ENCODE measurements around the gene TAS2R40.
"Not testable (repeated sequence)": the region's sequence is repeated elsewhere in the genome, so short reads cannot be mapped to it uniquely, and the experiment has no call there.

- TF ChIP-seq EZH2 (IDR thresholded peaks at IDR 0.05; ENCODE audit: borderline replicate concordance, low read depth, low read length, severe bottlenecking); MAX (IDR thresholded peaks at IDR 0.05; ENCODE audit: insufficient read depth, insufficient read length): not testable (repeated sequence)
- TF ChIP-seq, protein P1, sequence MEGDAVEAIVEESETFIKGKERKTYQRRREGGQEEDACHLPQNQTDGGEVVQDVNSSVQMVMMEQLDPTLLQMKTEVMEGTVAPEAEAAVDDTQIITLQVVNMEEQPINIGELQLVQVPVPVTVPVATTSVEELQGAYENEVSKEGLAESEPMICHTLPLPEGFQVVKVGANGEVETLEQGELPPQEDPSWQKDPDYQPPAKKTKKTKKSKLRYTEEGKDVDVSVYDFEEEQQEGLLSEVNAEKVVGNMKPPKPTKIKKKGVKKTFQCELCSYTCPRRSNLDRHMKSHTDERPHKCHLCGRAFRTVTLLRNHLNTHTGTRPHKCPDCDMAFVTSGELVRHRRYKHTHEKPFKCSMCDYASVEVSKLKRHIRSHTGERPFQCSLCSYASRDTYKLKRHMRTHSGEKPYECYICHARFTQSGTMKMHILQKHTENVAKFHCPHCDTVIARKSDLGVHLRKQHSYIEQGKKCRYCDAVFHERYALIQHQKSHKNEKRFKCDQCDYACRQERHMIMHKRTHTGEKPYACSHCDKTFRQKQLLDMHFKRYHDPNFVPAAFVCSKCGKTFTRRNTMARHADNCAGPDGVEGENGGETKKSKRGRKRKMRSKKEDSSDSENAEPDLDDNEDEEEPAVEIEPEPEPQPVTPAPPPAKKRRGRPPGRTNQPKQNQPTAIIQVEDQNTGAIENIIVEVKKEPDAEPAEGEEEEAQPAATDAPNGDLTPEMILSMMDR (IDR thresholded peaks at IDR 0.05; ENCODE audit: extremely low read depth in 1 of 2, insufficient read depth in 1 of 2, low read depth in 1 of 2, low read length in 2 of 2) = not testable (repeated sequence)
Measured at GRCh38 chr7:143180771-143181170, 41.1 kb upstream of the TAS2R40 start.

Measured in endothelial cell of umbilical vein (primary cell).